ENCODE measurements around the gene KRTDAP.

DNA sequence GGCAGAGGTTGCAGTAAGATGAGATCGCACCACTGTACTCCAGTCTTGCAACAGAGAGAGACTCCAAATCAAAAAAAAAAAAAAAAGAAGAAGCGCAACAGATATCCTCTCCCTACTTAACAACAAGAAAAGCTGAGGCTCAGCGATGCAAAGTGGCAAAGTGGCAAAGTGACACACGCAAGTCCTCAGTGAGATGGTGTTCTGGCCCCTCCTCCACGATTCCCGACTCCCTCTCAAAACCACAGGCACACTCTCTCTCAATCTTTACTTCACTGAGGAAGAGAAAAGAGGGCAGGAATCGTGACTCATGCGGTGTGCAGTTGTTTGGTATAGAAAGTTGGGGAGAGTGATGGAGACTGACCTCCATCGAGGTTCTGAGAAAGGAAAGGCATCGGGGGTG is 29.7 kb downstream of the KRTDAP start:
- TF ChIP-seq, protein P1, sequence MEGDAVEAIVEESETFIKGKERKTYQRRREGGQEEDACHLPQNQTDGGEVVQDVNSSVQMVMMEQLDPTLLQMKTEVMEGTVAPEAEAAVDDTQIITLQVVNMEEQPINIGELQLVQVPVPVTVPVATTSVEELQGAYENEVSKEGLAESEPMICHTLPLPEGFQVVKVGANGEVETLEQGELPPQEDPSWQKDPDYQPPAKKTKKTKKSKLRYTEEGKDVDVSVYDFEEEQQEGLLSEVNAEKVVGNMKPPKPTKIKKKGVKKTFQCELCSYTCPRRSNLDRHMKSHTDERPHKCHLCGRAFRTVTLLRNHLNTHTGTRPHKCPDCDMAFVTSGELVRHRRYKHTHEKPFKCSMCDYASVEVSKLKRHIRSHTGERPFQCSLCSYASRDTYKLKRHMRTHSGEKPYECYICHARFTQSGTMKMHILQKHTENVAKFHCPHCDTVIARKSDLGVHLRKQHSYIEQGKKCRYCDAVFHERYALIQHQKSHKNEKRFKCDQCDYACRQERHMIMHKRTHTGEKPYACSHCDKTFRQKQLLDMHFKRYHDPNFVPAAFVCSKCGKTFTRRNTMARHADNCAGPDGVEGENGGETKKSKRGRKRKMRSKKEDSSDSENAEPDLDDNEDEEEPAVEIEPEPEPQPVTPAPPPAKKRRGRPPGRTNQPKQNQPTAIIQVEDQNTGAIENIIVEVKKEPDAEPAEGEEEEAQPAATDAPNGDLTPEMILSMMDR (conservative IDR thresholded peaks at IDR 0.05; ENCODE audit: low read depth, low read length), result no peak
- no peak for TF ChIP-seq EZH2 (IDR thresholded peaks at IDR 0.05; ENCODE audit: borderline replicate concordance, low read depth, low read length, poor library complexity, severe bottlenecking)

Data from A673 (cell line).